ENCODE results near the gene UCN. TPM values are rescaled to one million over a fixed set of nuclear protein-coding genes. Genes with fewer than 3 reads are reported as not detected.
A peak's percentile ranks its signal among the peaks of the same experiment; 100 is the strongest.

UCN gene
- total RNA-seq, 1 experiment from 2014 or later, result 1.5 TPM

- H3K4ac ChIP-seq (ENCODE audit: low read depth, low read length), result no peak within 1 kb of the TSS
- no peaks in the 10 kb centered on the region for H3K79me1 ChIP-seq (ENCODE audit: insufficient read depth, low read depth, low read length, poor library complexity, severe bottlenecking)
- H3K27ac ChIP-seq (ENCODE audit: insufficient read length, low read depth, low read length), result no peak within 1 kb of the TSS
- no peak within 1 kb of the TSS for H2BK20ac ChIP-seq (ENCODE audit: low read depth, low read length, poor library complexity, severe bottlenecking)
- H4K20me1 ChIP-seq (ENCODE audit: control insufficient read depth, insufficient read depth, insufficient read length), result no peaks in the 10 kb centered on the region
- H4K5ac ChIP-seq (ENCODE audit: insufficient read length, low read depth, low read length), result no peak within 1 kb of the TSS
- no peak within 1 kb of the TSS; the same call in 1 of the 2 replicates for H3K14ac ChIP-seq (ENCODE audit: insufficient read depth, low read length)
- Mint-ChIP-seq H3K9me3 (no peaks in the 10 kb centered on the region; a peak in 2 of 5 replicates), H3K36me3 (ENCODE audit: insufficient read depth in 1 of 3, low read depth in 3 of 3) (no peaks in the 10 kb centered on the region; a peak in 2 of 7 replicates), H3K27me3 (ENCODE audit: low read depth) (peaks cover 43% of the 10 kb centered on the region), H3K27ac (no peak within 1 kb of the TSS), H3K4me1 (peaks cover 24 to 29% of the 10 kb centered on the region in 2 experiments), H3K4me3 (peak within 1 kb of the TSS; percentile 64 to 88)
- no peaks in the 10 kb centered on the region for H3K9me3 ChIP-seq (ENCODE audit: control insufficient read depth, low read depth, low read length)
- H2BK120ac ChIP-seq (ENCODE audit: low read depth, low read length, poor library complexity, severe bottlenecking), result no peak within 1 kb of the TSS
- H3T11ph ChIP-seq (ENCODE audit: low read length), result no peak within 1 kb of the TSS
- no peak within 1 kb of the TSS for H3K18ac ChIP-seq (ENCODE audit: insufficient read length, low read depth, low read length)
- no peak within 1 kb of the TSS for H2AFZ ChIP-seq (ENCODE audit: low read length)
- no peaks in the 10 kb centered on the region; the same call in 1 of the 2 replicates for H3K4me1 ChIP-seq (ENCODE audit: insufficient read depth, low read length)
- no peak within 1 kb of the TSS for H3K9ac ChIP-seq (ENCODE audit: extremely low read depth, insufficient read length, low read length)
- no CpG with 5 or more reads among the region's 96 CpGs for WGBS (ENCODE audit: extremely low coverage, insufficient read length, low lambda C conversion rate)
- no peak within 1 kb of the TSS for H3K56ac ChIP-seq (ENCODE audit: insufficient read length, low read depth, low read length)
- H3K23me2 ChIP-seq (ENCODE audit: insufficient read length, low read depth, low read length, poor library complexity, severe bottlenecking), result peaks cover 20% of the 10 kb centered on the region
- no peak within 1 kb of the TSS for H4K91ac ChIP-seq (ENCODE audit: insufficient read length, low read depth, low read length)
- H3K79me2 ChIP-seq (ENCODE audit: insufficient read depth, low read length), result no peaks in the 10 kb centered on the region
- H3K27me3 ChIP-seq (ENCODE audit: insufficient read depth, low read length), result peaks cover 38% of the 10 kb centered on the region; the same call in 1 of the 2 replicates
- H2BK12ac ChIP-seq (ENCODE audit: insufficient read length, low read depth, low read length), result no peak within 1 kb of the TSS
- no peak within 1 kb of the TSS for H2BK15ac ChIP-seq (ENCODE audit: low read depth, low read length)
- H3K23ac ChIP-seq (ENCODE audit: insufficient read length, low read depth, low read length), result no peak within 1 kb of the TSS
- DNase-seq, result peak; percentile 46
- H2AK5ac ChIP-seq (ENCODE audit: insufficient read length, low read length), result no peak within 1 kb of the TSS
- no peak within 1 kb of the TSS for H2BK5ac ChIP-seq (ENCODE audit: insufficient read length, low read length)
- peak within 1 kb of the TSS; percentile 46 for H3K4me2 ChIP-seq (ENCODE audit: insufficient read depth, insufficient read length, low read length)
- H4K8ac ChIP-seq (replicated peaks; ENCODE audit: insufficient read length, low read depth, low read length), result no peak within 1 kb of the TSS
- TF ChIP-seq, protein P1, sequence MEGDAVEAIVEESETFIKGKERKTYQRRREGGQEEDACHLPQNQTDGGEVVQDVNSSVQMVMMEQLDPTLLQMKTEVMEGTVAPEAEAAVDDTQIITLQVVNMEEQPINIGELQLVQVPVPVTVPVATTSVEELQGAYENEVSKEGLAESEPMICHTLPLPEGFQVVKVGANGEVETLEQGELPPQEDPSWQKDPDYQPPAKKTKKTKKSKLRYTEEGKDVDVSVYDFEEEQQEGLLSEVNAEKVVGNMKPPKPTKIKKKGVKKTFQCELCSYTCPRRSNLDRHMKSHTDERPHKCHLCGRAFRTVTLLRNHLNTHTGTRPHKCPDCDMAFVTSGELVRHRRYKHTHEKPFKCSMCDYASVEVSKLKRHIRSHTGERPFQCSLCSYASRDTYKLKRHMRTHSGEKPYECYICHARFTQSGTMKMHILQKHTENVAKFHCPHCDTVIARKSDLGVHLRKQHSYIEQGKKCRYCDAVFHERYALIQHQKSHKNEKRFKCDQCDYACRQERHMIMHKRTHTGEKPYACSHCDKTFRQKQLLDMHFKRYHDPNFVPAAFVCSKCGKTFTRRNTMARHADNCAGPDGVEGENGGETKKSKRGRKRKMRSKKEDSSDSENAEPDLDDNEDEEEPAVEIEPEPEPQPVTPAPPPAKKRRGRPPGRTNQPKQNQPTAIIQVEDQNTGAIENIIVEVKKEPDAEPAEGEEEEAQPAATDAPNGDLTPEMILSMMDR (conservative IDR thresholded peaks at IDR 0.05), result 0 out of 3 replicates have a peak, but pooled peaks have one; percentile 20
These were observed 45.6 kb downstream of the UCN start, which contains the start of gene SLC30A3 for GRCh38 chr2:27262379-27263286. SLC30A3 (minus strand) TSS chr2:27263047; CDS start chr2:27262906, 141 bp downstream.

Data from H9 (cell line).